Keratinocyte (primary cell): Measurements from ENCODE around the gene TXNRD1.

Experiments used
- CTCF ChIP-seq, 3 experiments: IDR thresholded peaks in 1 of 3; conservative IDR thresholded peaks in 1 of 3; optimal IDR thresholded peaks in 1 of 3; 2 replicates in 2 of 3; 3 replicates in 1 of 3; pipeline versions ENCODE3 to v1.5.1; 2011; ENCODE audit warnings: low read length in 3 of 3, mild to moderate bottlenecking in 3 of 3, moderate library complexity in 2 of 3, control low read depth in 1 of 3, inconsistent platforms in 1 of 3; ENCODE audit not compliant: insufficient read depth in 2 of 3; ENCODE audit errors: extremely low read depth in 1 of 3
- EZH2 ChIP-seq: IDR thresholded peaks from one replicate; pipeline ENCODE4 v1.6.1; 2012; ENCODE audit warnings: inconsistent platforms, mild to moderate bottlenecking, low read length, moderate library complexity

DNA sequence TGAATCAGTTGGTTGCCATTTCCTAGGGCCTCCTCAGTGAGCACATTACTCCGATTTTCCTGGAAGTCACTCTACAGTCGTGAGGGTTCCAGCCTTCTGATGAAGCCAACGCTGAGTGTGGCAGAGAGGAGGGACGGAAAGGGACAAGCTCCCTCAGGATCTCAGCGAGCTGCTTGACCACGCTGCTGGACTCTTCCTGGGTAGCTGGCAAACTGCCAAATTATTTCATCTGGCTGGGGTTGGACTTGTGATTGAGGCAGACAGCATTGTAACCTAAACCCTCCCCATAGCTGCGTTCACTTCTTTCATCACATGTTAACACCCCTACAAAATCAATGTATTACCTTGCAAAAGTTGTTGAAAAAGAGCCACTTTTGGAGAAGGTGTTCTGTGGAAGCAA, 171.6 kb downstream of the TXNRD1 start:
- TF ChIP-seq CTCF (optimal IDR thresholded peaks at IDR 0.05 in 1 of 3, IDR thresholded peaks at IDR 0.05 in 1 of 3, conservative IDR thresholded peaks at IDR 0.05 in 1 of 3; ENCODE audit: extremely low read depth in 1 of 3, insufficient read depth in 2 of 3, low read length in 3 of 3) (no peak), EZH2 (no peak)
